HEK293 (cell line): ENCODE data around the gene RFTN1.

Source experiments
- HOXC10 ChIP-seq: sonication (generic); formaldehyde crosslinking; IDR thresholded peaks from 2 replicates; pipeline ENCODE4 v1.8.1; 2023; ENCODE audit warnings: mild to moderate bottlenecking, missing genetic modification reagents
- ZFP3 ChIP-seq: fragments of 450-650 bp; formaldehyde crosslinking; IDR thresholded peaks from 2 replicates; pipeline ENCODE4 v1.5.1; 2016; ENCODE audit warnings: low read depth, missing biosample characterization, missing genetic modification characterization
- ZNF23 ChIP-seq: fragments of 450-650 bp; formaldehyde crosslinking; IDR thresholded peaks from 2 replicates; pipeline ENCODE4 v1.5.1; 2016; ENCODE audit warnings: missing biosample characterization, missing genetic modification characterization, borderline replicate concordance
- ZNF610 ChIP-seq: fragments of 450-650 bp; formaldehyde crosslinking; IDR thresholded peaks from 2 replicates; pipeline ENCODE4 v1.5.1; 2016; ENCODE audit warnings: missing biosample characterization, missing genetic modification characterization, borderline replicate concordance
- ZNF624 ChIP-seq: fragments of 450-650 bp; formaldehyde crosslinking; IDR thresholded peaks from 2 replicates; pipeline ENCODE4 v1.5.1; 2017; ENCODE audit warnings: missing biosample characterization, missing genetic modification characterization
- ZNF76 ChIP-seq: fragments of 450-650 bp; formaldehyde crosslinking; IDR thresholded peaks from 2 replicates; pipeline ENCODE4; 2016; ENCODE audit warnings: low read depth, missing biosample characterization, missing genetic modification characterization, borderline replicate concordance
- TF ChIP-seq, protein P1 (sequence below): fragments of 450-650 bp; formaldehyde crosslinking; IDR thresholded peaks from 2 replicates; pipeline ENCODE4 v1.5.1; 2016; ENCODE audit warnings: missing biosample characterization, missing genetic modification characterization

DNA sequence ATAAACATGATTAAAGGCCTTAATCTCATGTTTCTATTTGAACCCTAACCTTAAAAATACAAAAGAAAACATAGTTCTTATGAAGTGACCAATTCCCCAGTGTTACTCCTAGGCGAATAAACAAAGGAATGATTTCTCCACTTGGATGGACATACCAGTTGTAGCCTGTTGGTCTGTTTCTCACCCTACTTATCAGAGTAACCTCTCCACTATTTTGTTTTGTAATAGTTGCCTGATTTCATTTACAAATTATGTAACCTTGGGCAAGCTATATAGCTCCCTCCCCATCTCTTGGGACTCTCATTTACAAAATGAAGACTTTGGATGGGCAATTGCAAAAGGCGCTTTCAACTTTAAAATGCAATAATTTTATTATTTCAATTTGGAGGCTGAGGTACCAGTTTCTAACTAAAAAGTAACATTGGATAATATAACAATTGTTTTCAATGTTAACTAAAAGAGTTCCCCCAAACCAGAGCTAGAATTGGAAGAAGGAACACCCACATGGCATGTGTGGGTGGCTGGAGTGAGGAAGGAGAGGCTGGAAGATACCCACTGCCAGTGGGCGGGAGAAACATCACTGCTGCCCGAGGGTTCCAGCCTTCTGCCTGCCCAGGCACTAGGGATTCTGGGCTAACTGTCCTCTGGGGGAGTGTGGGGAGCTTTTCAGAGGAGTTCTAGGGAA lies 74.2 kb downstream of the RFTN1 start:
- TF ChIP-seq, protein P1, sequence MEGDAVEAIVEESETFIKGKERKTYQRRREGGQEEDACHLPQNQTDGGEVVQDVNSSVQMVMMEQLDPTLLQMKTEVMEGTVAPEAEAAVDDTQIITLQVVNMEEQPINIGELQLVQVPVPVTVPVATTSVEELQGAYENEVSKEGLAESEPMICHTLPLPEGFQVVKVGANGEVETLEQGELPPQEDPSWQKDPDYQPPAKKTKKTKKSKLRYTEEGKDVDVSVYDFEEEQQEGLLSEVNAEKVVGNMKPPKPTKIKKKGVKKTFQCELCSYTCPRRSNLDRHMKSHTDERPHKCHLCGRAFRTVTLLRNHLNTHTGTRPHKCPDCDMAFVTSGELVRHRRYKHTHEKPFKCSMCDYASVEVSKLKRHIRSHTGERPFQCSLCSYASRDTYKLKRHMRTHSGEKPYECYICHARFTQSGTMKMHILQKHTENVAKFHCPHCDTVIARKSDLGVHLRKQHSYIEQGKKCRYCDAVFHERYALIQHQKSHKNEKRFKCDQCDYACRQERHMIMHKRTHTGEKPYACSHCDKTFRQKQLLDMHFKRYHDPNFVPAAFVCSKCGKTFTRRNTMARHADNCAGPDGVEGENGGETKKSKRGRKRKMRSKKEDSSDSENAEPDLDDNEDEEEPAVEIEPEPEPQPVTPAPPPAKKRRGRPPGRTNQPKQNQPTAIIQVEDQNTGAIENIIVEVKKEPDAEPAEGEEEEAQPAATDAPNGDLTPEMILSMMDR (tag by site-specific recombination) = no peak
- no peak for TF ChIP-seq ZFP3 (tag by site-specific recombination)
- TF ChIP-seq ZNF624 (tag by site-specific recombination) = no peak
- no peak for TF ChIP-seq HOXC10 (CRISPR knock-in tag)
- TF ChIP-seq ZNF610 (tag by site-specific recombination) = no peak
- TF ChIP-seq ZNF76 = no peak
- no peak for TF ChIP-seq ZNF23 (tag by site-specific recombination)
